Cardiac septum (tissue), 1 donor: ENCODE data around the gene GPATCH1. TPM values are rescaled to one million over a fixed set of nuclear protein-coding genes. Genes with fewer than 3 reads are reported as not detected.
"Not testable (repeated sequence)": the region's sequence is repeated elsewhere in the genome, so short reads cannot be mapped to it uniquely, and the experiment has no call there.

Source experiments
- DNase-seq: peaks from one replicate; pipeline ENCODE4 v3.0.0-alpha.2; 2020; ENCODE audit warnings: low spot score
- intact Hi-C: fragments of 100-400 bp; cut with DNase I; formaldehyde crosslinking; loops from one replicate; pipeline ENCODE4 v1.14.0; 2022
- long read RNA-seq: library from polyadenylated mRNA; unstranded; transcript quantifications from one replicate; pipeline ENCODE4 v2.0.0, GENCODE V29; 2021
- total RNA-seq: library from RNA; stranded (reverse); fragmentation: NEBNext Ultra II Directional; extraction: Animal tissue kit (Norgen Biotek cat#: 25700); gene quantifications from one replicate; pipeline ENCODE4 v1.2.1, GENCODE V29; 2021
- donor health status: DM: no; HTN: no; CAD: no.

Gene GPATCH1, protein sequence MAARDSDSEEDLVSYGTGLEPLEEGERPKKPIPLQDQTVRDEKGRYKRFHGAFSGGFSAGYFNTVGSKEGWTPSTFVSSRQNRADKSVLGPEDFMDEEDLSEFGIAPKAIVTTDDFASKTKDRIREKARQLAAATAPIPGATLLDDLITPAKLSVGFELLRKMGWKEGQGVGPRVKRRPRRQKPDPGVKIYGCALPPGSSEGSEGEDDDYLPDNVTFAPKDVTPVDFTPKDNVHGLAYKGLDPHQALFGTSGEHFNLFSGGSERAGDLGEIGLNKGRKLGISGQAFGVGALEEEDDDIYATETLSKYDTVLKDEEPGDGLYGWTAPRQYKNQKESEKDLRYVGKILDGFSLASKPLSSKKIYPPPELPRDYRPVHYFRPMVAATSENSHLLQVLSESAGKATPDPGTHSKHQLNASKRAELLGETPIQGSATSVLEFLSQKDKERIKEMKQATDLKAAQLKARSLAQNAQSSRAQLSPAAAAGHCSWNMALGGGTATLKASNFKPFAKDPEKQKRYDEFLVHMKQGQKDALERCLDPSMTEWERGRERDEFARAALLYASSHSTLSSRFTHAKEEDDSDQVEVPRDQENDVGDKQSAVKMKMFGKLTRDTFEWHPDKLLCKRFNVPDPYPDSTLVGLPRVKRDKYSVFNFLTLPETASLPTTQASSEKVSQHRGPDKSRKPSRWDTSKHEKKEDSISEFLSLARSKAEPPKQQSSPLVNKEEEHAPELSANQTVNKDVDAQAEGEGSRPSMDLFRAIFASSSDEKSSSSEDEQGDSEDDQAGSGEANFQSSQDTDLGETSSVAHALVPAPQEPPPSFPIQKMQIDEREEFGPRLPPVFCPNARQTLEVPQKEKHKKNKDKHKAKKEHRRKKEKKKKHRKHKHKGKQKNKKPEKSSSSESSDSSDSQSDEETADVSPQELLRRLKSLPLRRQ
- total RNA-seq = 5.2 TPM
- long read RNA-seq, transcript GPATCH1-201 (20 exons, 3,492 nt) = major isoform, 11 of 12 reads
- long read RNA-seq, partial matches to known transcripts = 1 of 12 reads
- long read RNA-seq, other reads (novel, unspliced or antisense) = 0 of 12 reads

DNA sequence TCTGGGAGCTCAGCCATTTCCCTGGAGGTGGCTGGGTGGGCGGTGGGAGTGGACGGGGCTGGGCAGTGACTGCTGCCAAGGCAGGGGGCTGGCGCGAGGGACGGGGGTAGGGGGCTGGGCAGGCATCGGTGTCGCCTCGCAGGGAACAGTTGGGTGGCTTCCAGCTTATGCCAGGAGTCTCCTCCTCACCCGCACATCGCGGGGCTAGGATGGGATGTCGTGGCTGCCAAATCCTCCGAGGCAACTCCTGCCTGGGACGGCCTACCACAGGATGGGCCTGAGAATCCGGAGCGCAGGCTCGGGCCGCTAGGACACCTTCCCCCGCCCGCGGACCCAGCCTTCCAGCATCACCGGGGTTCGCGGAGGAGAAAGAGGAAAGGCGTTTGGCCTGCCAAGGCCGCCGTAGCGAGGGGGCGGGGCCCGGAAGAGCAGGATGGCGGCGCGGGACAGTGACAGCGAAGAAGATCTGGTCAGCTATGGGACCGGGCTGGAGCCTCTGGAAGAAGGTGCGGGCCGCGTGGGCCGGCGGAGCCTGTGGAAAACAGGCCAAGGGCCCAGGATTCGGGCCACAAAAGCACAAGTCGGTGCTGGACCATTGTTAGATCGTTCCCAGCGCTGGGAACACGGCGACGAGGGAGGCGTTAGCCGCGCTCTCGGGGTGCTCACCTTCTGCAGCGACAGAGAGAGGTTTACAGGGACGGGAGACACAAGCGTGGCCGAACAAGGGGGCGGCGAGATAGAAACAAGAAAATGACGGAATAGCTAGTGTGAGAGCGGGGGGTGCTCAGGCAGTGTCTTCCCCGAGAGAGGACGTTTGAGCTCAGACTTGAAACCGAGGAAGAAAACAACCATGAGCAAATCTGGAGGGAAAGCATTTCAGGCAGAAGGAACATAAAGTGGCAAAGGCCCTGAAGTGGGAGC, at the start of gene GPATCH1:
GPATCH1 (plus strand) TSS at position 421 of the 921 bp plus-strand sequence; CDS start at position 434, 13 bp downstream.
- intact Hi-C loops = loop anchor here (5.0 to 10.0 kb wide), 2 partner anchors 96 to 106 kb away; partner anchors contain the start of genes CEP89 and FAAP24
- peak; percentile 95 for DNase-seq

DNA sequence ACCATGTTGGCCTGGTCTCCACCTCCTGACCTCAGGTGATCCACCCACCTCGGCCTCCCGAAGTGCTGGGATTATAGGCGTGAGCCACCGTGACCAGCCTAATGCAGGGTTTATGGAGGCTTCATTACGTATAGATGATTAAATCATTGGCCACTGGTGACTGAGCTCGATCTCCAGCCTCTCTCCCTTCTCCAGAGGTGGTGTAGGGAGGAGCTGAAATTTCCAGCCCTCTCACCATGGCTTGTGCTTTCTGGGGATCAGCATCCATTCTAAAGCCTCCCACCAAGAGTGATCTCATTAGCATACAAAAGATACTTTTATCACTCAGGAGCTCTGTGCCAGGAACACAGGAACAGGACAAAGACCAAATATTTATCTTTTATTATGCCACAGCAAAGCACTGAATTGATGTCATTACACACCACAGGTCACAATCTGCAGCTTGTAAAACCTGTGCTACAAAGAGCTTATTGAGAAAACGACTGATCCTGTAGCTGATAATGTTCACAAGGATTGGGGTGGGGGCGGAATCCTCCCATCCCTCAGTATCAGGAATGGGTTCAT, 48.7 kb upstream of the GPATCH1 start:
- no peak for DNase-seq
- intact Hi-C loops = no loop called here

DNA sequence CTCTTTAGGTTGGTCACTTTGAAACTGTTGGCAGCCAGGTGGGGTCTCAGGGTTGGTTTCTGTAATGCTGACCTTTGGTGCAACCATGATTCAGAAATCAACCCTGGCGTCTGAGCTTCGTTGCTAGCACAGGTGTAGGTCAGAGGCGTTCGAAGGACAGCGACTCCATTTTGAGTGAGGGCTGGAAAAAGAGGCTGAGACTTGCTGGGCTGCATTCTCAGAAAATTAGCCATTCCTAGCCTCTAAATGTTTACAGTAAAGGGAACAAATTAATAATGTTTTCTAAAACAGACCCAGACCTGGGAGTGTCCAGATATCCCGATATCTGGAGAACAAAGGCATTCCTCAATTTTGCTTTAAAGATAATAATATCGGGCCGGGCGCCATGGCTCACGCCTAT, 45.5 kb upstream of the GPATCH1 start:
- intact Hi-C loops = no loop called here
- DNase-seq = no peak

DNA sequence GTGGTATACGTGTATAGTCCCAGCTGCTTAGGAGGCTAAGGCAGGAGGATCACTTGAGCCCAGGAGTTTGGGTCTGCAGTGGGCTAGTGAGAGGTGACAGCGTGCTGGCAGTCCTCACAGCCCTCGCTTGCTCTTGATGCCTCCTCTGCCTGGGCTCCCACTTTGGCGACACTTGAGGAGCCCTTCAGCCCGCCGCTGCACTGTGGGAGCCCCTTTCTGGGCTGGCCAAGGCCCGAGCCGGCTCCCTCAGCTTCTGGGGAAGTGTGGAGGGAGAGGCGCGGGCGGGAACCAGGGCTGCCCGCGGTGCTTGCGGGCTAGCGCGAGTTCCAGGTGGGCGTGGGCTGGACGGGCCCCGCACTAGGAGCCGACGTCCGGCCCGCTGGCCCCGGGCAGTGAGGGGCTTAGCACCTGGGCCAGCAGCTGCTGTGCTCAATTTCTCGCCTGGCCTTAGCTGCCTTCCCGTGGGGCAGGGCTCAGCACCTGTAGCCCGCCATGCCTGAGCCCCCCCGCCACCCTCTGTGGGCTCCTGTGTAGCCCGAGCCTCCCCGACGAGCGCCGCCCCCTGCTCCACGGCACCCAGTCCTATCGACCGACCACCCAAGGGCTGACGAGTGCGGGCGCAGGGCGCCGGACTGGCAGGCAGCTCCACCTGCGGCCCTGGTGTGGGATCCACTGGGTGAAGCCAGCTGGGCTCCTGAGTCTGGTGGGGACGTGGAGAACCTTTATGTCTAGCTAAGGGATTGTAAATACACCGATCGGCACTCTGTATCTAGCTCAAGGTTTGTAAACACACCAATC, 44.4 kb upstream of the GPATCH1 start:
- DNase-seq, intact Hi-C loops: not testable (repeated sequence)

DNA sequence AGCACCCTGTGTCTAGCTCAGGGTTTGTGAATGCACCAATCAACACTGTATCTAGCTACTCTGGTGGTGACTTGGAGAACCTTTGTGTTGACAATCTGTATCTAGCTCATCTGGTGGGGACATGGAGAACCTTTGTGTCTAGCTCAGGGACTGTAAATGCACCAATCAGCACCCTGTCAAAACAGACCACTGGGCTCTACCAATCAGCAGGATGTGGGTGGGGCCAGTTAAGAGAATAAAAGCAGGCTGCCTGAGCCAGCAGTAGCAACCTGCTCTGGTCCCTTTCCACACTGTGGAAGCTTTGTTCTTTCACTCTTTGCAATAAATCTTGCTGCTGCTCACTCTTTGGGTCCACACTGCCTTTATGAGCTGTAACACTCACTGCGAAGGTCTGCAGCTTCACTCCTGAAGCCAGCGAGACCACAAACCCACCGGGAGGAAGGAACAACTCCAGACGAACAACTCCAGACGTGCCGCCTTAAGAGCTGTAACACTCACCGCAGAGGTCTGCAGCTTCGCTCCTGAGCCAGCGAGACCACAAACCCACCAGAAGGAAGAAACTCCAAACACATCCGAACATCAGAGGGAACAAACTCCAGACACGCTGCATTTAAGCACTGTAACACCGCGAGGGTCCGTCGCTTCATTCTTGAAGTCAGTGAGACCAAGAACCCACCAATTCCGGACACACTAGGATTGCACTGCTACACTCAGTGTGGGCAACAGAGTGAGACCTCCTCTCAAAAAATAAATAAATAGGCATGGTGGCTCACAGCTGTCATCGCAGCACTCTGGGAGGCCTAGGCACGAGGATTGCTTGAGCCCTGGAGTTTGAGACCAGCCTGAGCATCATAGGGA, 43.6 kb upstream of the GPATCH1 start:
- intact Hi-C loops, DNase-seq: not testable (repeated sequence)

DNA sequence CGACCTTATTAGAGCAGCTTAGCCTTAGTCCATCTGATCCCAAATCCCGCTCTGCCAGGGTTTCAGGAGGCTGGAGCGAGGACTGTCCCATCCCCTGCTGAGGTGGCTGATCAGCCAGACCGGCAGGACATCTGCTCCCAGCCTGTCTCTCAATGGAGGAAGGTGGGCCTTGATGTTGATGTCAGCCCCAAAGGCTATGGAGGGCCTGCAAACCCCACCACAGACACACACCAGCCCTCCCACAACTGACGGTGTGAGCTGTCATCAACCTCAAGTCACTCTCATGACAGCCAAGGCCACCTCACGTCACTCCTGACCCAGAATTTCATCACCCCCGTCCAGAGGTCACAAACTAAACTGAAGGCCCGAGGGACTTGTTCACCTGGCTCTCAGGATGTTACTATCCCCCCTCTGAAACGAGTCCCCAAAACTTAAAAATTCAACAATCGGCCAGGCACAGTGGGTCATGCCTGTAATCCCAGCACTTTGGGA, 41.8 kb upstream of the GPATCH1 start:
- intact Hi-C loops = no loop called here
- DNase-seq = no peak

DNA sequence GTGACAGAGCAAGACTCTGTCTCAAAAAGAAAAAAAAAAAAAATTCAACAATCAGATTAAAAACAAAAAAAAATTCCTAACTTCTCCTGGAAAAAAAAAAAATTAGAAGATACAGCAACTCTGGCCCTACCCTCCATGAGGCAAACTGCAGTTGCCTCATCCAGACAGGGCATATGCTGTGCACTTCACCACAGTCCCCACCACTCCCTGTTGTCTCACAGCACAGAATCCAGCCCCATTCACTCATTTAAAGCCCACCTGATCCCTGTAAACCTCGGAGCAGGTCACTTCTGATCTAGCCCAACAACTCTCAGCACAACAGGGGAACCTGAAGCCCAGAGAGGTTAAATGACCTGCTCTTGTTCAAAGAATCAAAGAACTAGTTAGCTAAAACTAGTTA, 41.2 kb upstream of the GPATCH1 start:
- no peak for DNase-seq
- intact Hi-C loops = no loop called here

DNA sequence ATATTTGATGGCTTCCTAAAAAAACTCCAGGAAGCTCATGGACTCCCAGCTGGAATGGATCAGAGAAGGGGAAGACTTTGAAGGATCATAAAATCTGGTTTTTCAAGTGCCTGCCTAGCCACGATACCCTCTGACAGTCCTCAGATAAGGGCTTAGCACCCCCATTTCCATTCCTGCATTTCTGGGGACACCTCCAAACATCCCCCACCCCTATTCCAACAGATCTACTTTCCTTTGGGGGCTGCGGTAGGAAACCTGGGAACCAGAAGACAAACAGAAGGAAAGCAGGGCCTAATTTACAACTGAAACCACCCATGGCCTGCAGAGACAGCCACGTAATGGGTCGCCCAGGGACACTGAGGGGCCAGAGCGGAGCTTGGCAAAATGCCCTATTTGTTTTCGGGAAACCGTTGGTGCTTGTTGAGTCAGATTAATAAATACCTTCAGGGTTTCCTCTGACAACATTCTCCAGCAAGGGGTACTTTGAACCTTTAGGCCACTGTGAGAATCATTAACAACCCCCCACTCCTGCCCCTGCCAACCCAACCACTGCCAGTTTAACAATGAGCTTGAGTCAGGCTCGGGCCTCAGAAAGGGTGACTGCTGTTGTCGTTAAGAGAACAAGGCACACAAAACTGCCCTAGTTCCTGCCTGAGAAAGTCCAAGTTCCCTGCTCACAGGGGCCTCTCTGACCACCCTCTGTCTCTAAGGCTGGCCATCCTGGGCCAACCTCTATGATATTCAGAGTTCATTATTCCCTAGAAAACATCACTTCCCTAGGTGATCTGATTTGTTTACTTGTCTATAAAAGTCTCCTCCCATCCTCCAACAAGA, 39.8 kb upstream of the GPATCH1 start:
- DNase-seq = no peak

DNA sequence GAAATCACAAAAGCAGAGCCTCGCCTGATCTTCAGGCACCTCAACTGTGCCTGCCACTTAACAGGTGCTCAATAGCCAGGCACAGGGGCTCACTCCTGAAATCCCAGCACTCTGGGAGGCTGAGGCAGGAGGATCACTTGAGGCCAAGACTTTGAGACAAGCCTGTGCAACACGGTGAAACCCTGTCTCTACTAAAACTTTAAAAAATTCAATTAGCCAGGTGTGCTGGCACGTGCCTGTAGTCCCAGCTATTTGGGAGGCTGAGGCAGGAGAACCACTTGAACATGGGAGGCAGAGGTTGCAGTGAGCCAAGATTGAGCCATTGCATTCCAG, 39.2 kb upstream of the GPATCH1 start:
- DNase-seq, intact Hi-C loops: not testable (repeated sequence)

More for the DNA sequence above, 39.8 kb upstream of the GPATCH1 start:
- intact Hi-C loops = no loop called here

DNA sequence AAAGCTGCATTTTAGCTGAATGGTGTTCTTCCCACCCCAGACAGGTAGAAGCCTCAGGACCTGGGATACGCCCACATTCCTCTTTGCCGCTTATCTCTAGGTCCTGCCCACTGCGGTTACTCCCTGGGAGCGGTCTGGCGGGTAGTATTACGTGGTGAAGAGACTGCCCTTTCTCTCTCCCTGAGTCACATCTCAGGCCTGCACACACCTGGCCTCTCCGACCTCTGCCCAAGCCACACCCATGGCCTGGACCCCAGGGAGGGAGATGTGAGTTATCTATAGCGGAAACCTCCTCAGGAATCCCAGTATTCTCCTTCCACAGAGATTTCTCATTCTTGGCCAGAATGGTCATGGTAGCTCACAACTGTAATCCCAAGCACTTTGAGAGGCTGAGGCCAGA, 33.6 kb upstream of the GPATCH1 start:
- DNase-seq = no peak
- intact Hi-C loops = no loop called here

DNA sequence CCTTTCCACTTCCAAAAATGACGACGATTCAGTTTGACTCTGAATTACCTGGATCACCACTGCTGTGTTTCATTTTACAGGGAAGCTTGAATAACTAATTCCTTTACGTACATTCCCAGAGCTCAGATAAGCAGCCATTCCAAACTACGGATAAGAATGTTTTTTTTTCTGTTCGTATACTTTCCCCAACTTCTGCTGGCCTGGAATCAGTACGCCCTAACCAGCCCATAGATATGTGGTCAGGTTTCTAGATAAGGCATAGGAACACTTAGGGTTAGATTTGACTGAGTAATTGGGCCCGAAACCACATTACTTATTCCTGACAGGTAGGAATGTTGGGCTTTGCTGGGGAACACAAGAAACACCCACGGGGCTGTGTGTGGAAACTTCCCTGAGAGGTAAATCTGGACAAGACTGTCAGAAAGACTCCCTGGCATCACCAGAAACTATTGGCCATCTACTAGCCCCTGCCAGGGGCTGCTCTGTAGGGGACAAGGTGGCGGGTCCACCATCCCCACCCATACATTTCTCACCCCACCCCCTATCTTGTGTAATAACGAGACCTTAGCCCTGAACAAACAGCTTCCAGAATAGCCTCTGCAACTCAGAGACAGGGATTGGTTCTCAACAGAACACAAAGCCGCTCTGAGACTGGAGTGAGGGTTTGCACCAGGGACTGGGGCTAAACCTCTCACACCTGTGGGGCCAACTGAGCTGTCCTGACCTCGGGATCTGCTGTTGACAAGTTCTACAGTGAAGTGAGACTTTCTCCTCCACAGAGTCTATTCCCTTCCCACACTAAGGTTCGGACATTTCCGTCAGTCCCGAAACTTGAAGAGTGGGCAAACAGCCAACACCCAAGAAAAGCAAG, 31.9 kb upstream of the GPATCH1 start:
- intact Hi-C loops = no loop called here
- DNase-seq = no peak

DNA sequence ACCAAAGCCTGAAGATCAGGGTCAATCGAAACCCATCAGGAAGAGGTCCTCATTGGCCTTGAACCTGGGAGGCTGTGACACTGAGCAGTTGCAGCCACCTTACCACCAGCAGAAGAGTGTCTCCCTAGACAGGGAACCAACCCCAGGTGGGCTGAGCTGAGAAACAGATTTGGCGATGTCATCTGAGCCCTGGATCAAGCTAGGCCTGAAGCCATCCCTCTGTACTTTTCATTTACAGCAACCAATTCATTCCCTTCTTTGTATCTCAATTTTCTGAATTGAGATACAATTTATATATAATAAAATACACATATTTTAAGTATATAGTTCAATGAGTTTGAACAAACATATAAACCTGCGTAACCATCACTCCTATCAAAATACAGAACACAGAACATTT, 30.9 kb upstream of the GPATCH1 start:
- DNase-seq = no peak
- intact Hi-C loops = no loop called here

DNA sequence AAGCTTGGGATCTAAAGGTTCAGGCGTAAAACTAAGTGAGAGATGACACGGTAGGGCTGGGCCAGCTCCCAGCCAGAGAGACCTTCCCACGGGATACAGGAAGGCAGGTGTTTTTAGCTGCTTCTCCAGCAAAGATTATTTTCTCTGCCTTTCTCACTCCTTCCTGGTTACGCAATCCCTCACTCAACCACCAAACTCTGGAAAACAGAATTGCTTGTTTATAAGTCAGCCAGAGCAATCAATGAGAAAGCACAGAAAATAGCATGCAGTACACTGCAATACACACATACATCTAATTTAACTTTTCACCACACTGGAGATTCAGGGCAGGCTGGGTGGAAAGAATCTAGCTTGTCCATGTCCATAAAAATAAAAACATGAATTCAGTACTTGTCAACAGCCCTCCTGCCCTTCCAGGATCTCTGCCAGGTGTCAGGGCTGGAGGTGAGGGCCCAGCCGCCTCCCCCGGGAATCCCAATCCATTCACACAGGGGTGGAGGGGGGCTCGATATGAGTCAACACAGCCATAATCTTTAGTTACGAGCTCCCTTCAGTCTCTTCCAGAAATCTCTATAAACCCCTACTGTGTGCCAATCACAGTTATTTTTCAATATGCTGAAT, 28.5 kb upstream of the GPATCH1 start:
- DNase-seq = no peak
- intact Hi-C loops = no loop called here

DNA sequence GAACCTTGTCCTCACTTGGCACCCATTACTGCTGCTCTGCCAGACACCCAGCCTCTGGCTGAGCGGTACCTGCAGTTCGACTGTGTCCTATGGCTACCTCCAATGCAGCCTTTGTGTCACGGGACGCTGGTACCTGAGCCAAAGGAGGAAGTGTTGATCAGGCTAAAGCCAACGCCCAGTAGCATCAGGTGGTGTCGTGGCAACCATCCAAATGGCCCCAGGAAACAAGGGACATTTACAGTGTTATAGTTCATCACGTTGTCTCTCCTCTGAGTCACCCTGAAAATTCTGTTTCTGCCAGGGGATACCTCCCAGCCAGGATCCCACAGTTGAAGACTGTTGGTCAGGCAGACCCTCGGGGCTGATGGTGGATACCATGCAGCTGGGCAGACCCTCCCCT, 26.4 kb upstream of the GPATCH1 start:
- intact Hi-C loops = no loop called here

DNA sequence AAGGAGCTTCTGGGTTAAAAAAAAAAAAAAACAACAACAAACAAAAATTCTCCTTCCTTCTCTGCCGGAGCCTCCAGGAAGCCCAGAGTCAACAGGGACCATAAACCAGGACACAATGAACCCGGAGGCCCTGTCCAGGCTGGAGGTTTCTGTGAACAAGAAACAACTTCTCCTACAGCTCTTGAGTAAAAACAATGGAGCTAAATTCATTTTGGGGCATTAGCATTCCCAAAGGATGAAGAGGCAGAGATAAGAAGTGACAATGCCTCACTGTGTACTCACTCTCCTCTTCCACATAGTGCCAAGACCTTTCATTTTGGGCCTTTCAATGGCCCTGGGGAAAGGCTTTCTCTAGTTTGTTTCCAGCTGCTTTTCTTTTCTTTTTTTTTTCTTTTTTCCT, 25.3 kb upstream of the GPATCH1 start:
- intact Hi-C loops = no loop called here
- DNase-seq = no peak

More for the DNA sequence above, 26.4 kb upstream of the GPATCH1 start:
- no peak for DNase-seq
